ENCODE measurements around the gene KLHL22.
"Not testable (repeated sequence)": the region's sequence is repeated elsewhere in the genome, so short reads cannot be mapped to it uniquely, and the experiment has no call there.

The KLHL22 gene

GRCh38 chr22:20523086-20523983 lies 27.7 kb upstream of the KLHL22 start:
- DNase-seq = no peak

GRCh38 chr22:20522134-20523004 lies 26.8 kb upstream of the KLHL22 start:
- DNase-seq = no peak

- no peak for DNase-seq
These were observed 24.5 kb upstream of the KLHL22 start for GRCh38 chr22:20520093-20520511.

- DNase-seq = no peak
These were observed 24.0 kb upstream of the KLHL22 start for GRCh38 chr22:20519558-20519957.

- no peak for DNase-seq
These were observed 22.4 kb upstream of the KLHL22 start for GRCh38 chr22:20517841-20518592.

GRCh38 chr22:20517422-20517821 lies 21.8 kb upstream of the KLHL22 start:
- no peak for DNase-seq

GRCh38 chr22:20516399-20516798 lies 20.8 kb upstream of the KLHL22 start:
- no peak for DNase-seq

GRCh38 chr22:20514658-20515406 lies 19.2 kb upstream of the KLHL22 start:
- DNase-seq = no peak

- DNase-seq = no peak
These were observed 16.1 kb upstream of the KLHL22 start for GRCh38 chr22:20511578-20512229.

GRCh38 chr22:20510811-20511577 lies 15.4 kb upstream of the KLHL22 start:
- no peak for DNase-seq

GRCh38 chr22:20509344-20510047 lies 13.9 kb upstream of the KLHL22 start:
- DNase-seq = peak; percentile 66

- DNase-seq = no peak
These were observed 13.2 kb upstream of the KLHL22 start for GRCh38 chr22:20508815-20509271.

- not testable (repeated sequence) for DNase-seq
These were observed 12.6 kb upstream of the KLHL22 start for GRCh38 chr22:20508067-20508755.

- peak; percentile 86 for DNase-seq
These were observed 11.9 kb upstream of the KLHL22 start, which contains the start of gene MED15 for GRCh38 chr22:20507253-20508066. MED15 (plus strand) TSS chr22:20507610; CDS start chr22:20507679, 69 bp downstream.

- no peak for DNase-seq
These were observed 11.1 kb upstream of the KLHL22 start for GRCh38 chr22:20506543-20507252.

GRCh38 chr22:20504293-20504922 lies 8.8 kb upstream of the KLHL22 start:
- not testable (repeated sequence) for DNase-seq

GRCh38 chr22:20503816-20504215 lies 8.2 kb upstream of the KLHL22 start:
- DNase-seq = no peak

Measured in CD4-positive, alpha-beta T cell treated with Interleukin-15 for 1 hour (primary cell).